ENCODE data around the gene ASCC2. TPM values are rescaled to one million over a fixed set of nuclear protein-coding genes. Genes with fewer than 3 reads are reported as not detected.

ASCC2 gene
- total RNA-seq, 2 donors from 2014 or later = 52.8 to 77.0 TPM

GRCh38 chr22:29872989-29873388, 34.9 kb upstream of the ASCC2 start:
- no peaks in the 10 kb centered on the region for H3K27me3 ChIP-seq
- intact Hi-C loops (cut with DNase I) = no loop called here
- no peak for DNase-seq
- H3K27ac ChIP-seq = no peak overlapping the region
- no peak overlapping the region for H3K9ac ChIP-seq (ENCODE audit: low read depth in 2 of 2, low read length in 2 of 2)
- no peaks in the 10 kb centered on the region for H3K9me3 ChIP-seq
- no peak overlapping the region for H3K4me3 ChIP-seq
- no peaks in the 10 kb centered on the region for H3K4me1 ChIP-seq
- TF ChIP-seq CTCF (IDR thresholded peaks at IDR 0.05) = no peak
- no peaks in the 10 kb centered on the region for H3K36me3 ChIP-seq

- intact Hi-C loops (cut with DNase I) = no loop called here
- no peak overlapping the region for H3K9ac ChIP-seq (ENCODE audit: low read depth in 2 of 2, low read length in 2 of 2)
- H3K36me3 ChIP-seq = no peaks in the 10 kb centered on the region
- no peaks in the 10 kb centered on the region for H3K9me3 ChIP-seq
- no peak for TF ChIP-seq CTCF (IDR thresholded peaks at IDR 0.05)
- no peaks in the 10 kb centered on the region for H3K4me1 ChIP-seq
- H3K27ac ChIP-seq = no peak overlapping the region
- no peaks in the 10 kb centered on the region for H3K27me3 ChIP-seq
- no peak overlapping the region for H3K4me3 ChIP-seq
- no peak for DNase-seq
Observed at GRCh38 chr22:29872144-29872893, 34.2 kb upstream of the ASCC2 start.

GRCh38 chr22:29871684-29872083, 33.6 kb upstream of the ASCC2 start:
- Histone ChIP-seq H3K27ac (no peak overlapping the region), H3K27me3 (no peaks in the 10 kb centered on the region), H3K4me1 (no peaks in the 10 kb centered on the region), H3K36me3 (no peaks in the 10 kb centered on the region), H3K9me3 (no peaks in the 10 kb centered on the region), H3K4me3 (no peak overlapping the region), H3K9ac (ENCODE audit: low read depth in 2 of 2, low read length in 2 of 2) (no peak overlapping the region)
- intact Hi-C loops (cut with DNase I) = no loop called here
- no peak for TF ChIP-seq CTCF (IDR thresholded peaks at IDR 0.05)
- no peak for DNase-seq

- Histone ChIP-seq H3K9ac (ENCODE audit: low read depth in 2 of 2, low read length in 2 of 2) (no peak overlapping the region), H3K9me3 (no peaks in the 10 kb centered on the region), H3K4me3 (no peak overlapping the region), H3K36me3 (no peaks in the 10 kb centered on the region), H3K4me1 (no peaks in the 10 kb centered on the region), H3K27me3 (no peaks in the 10 kb centered on the region), H3K27ac (no peak overlapping the region)
- DNase-seq = no peak
- intact Hi-C loops (cut with DNase I) = no loop called here
- TF ChIP-seq CTCF (IDR thresholded peaks at IDR 0.05) = no peak
Observed at GRCh38 chr22:29870574-29870973, 32.5 kb upstream of the ASCC2 start.

DNA sequence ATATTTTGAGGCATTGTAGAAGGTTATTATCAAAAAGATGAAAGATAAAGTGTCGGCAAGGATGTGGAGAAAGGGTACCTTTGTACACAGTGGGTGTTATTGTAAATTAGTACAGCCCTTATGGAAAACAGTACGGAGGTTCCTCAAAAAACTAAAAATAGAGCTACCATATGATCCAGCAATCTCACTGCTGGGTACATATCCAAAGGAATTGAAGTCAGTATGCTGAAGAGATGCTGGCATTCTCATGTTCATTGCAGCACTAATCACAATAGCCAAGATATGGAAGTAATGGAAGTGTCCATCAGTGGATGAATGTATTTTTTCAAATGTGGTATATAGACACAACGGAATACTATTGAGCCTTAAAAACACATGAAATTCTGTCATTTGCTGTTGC, 29.8 kb upstream of the ASCC2 start:
- no peak for TF ChIP-seq CTCF (IDR thresholded peaks at IDR 0.05)
- no peaks in the 10 kb centered on the region for H3K27me3 ChIP-seq
- H3K9me3 ChIP-seq = no peaks in the 10 kb centered on the region
- H3K4me3 ChIP-seq = no peak overlapping the region
- intact Hi-C loops (cut with DNase I) = no loop called here
- no peaks in the 10 kb centered on the region for H3K36me3 ChIP-seq
- no peak overlapping the region for H3K9ac ChIP-seq (ENCODE audit: low read depth in 2 of 2, low read length in 2 of 2)
- DNase-seq = no peak
- H3K4me1 ChIP-seq = no peaks in the 10 kb centered on the region
- H3K27ac ChIP-seq = no peak overlapping the region
